ENCODE results near the gene EN1.

GRCh38 chr2:118805064-118805690, 42.3 kb downstream of the EN1 start:
- TF ChIP-seq CTCF (IDR thresholded peaks at IDR 0.05) (no peak), POLR2A (IDR thresholded peaks at IDR 0.05) (no peak)
